Activated naive CD8-positive, alpha-beta T cell treated with anti-CD3 and anti-CD28 coated beads, Interleukin-2, amount 10 ng/mL, durations not matched to agents 7 days and 5 days (primary cell): ENCODE measurements around the gene TCERG1L. TPM values are rescaled to one million over a fixed set of nuclear protein-coding genes. Genes with fewer than 3 reads are reported as not detected.

Experiments
- ATAC-seq: fragments of 150-1000 bp; cut with Tn5 transposase; one replicate; pipeline ENCODE4 v1.10.0; 2021; ENCODE audit warnings: low read depth, moderate library complexity
- POLR2A ChIA-PET: fragments of 350-600 bp; sonication (Branson Sonifier 250); formaldehyde crosslinking; loops from one replicate; lab custom pipeline; 2021; ENCODE audit warnings: antibody characterized with exemption; lab: Charles Lee
- DNase-seq: peaks from one replicate; pipeline ENCODE4 v3.0.0; 2021
- H3K27ac Mint-ChIP-seq: one replicate; pipeline ENCODE4 v1.8.0; 2022; ENCODE audit warnings: mild to moderate bottlenecking, mixed read lengths
- H3K27me3 Mint-ChIP-seq: one replicate; pipeline ENCODE4 v1.8.0; 2022; ENCODE audit warnings: mild to moderate bottlenecking, moderate library complexity, mixed read lengths
- H3K36me3 Mint-ChIP-seq: one replicate; pipeline ENCODE4 v1.8.0; 2021; ENCODE audit warnings: mild to moderate bottlenecking, mixed read lengths
- H3K4me1 Mint-ChIP-seq: one replicate; pipeline ENCODE4 v1.8.0; 2021; ENCODE audit warnings: mixed read lengths
- H3K4me3 Mint-ChIP-seq: one replicate; pipeline ENCODE4 v1.8.0; 2022; ENCODE audit warnings: mild to moderate bottlenecking, moderate library complexity, mixed read lengths
- H3K9me3 Mint-ChIP-seq: one replicate; pipeline ENCODE4 v1.8.0; 2021; ENCODE audit warnings: mixed read lengths
- total RNA-seq, 2 experiments: library from RNA; stranded (reverse); gene quantifications; one replicate each; pipeline ENCODE4 v1.2.3, GENCODE V29; 2021

The TCERG1L gene
- total RNA-seq, 2 experiments from 2014 or later: 0.20 to 0.36 TPM

DNA sequence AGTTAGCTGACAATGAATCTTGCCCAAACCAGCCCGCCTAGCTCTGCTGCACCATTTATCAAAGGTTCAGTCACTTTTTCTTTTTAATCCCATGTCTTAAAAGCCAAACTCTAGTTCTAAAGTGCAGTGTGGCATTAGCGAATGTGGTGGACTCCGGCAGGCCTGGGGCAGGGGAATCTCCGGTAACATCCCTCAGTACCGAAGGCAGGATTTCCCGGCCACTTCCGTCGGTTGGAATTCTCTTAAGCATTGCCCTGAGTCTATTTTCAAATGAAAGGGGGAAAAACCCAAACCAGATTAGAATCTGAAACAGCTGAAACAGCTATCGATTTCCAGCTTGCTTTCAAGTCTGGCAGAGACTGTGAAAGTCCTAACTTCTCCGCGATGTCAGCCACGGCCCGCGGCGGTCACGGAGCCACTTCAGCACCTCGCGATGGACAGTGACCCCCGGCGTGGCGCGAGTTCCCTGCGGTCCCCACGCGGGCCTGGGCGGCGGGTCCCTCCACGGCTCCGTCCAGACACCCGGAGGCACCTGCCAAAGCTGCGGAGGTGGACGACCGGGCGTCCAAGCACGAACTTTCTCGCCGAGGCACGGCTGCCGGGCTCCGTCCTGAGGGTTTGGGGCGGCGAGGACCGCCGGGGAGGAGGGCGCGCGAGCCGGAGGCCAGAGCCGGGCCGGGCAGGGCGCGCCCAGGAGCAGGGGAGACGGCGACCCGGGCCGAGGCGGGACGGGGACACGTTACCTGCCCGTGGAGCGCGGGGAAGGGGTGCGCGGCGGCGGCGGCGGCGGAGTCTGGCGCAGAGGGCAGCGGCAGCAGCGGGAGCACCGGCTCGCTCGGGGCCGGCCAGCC is 745 bp downstream of the TCERG1L start:
- H3K36me3 Mint-ChIP-seq: no peaks in the 10 kb centered on the region
- no peaks in the 10 kb centered on the region for H3K9me3 Mint-ChIP-seq
- ATAC-seq (no peak), DNase-seq (no peak)
- H3K27ac Mint-ChIP-seq: no peak overlapping the region
- H3K4me1 Mint-ChIP-seq: no peaks in the 10 kb centered on the region
- POLR2A ChIA-PET: no interaction called here
- peaks cover 43% of the 10 kb centered on the region for H3K27me3 Mint-ChIP-seq
- no peak overlapping the region for H3K4me3 Mint-ChIP-seq

DNA sequence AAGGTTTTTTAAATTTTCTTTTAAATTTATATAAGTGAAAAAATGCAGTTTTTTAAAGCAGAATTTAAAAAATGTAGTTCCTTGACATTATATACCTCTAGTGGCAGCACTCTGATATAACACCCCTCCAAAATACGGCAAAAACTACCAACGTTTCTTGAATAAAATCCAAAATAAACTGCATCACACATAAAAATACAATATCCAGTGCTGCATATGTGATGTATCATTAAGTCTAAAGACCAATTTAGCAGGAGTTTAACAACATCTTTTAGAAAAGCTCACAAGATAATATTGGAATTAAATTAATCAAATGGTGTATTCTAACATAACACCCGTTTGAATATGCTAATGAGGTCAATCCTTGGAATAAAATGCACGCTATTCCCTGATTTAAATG is 1.4 kb downstream of the TCERG1L start:
- H3K36me3 Mint-ChIP-seq: no peaks in the 10 kb centered on the region
- no peak overlapping the region for H3K27ac Mint-ChIP-seq
- POLR2A ChIA-PET: no interaction called here
- DNase-seq (no peak), ATAC-seq (no peak)
- no peaks in the 10 kb centered on the region for H3K4me1 Mint-ChIP-seq
- H3K27me3 Mint-ChIP-seq: peaks cover 41% of the 10 kb centered on the region
- H3K9me3 Mint-ChIP-seq: no peaks in the 10 kb centered on the region
- no peak overlapping the region for H3K4me3 Mint-ChIP-seq

DNA sequence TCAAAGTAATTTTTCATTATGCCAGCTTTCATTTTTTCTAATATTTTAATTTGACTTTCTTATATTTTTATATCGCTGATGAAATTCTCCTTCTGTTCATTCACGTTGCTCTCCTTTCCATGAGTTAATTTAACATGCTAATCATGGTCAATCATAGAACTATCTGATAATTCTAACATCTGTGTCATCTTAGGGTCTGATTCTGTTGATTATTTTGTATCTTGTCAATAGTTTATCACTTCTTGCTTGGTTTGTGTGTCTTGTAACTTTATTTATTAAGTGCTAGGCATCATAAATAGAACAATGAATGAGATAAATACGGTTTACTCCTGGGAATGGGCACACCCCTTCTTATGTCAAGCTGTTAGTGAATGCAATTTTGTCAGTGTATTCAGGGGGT is 11.0 kb downstream of the TCERG1L start:
- Mint-ChIP-seq H3K27ac (no peak overlapping the region), H3K27me3 (no peaks in the 10 kb centered on the region), H3K4me1 (no peaks in the 10 kb centered on the region), H3K36me3 (no peaks in the 10 kb centered on the region), H3K4me3 (no peak overlapping the region), H3K9me3 (peaks cover 2% of the 10 kb centered on the region)
- DNase-seq (no peak), ATAC-seq (no peak)
- POLR2A ChIA-PET: no interaction called here

DNA sequence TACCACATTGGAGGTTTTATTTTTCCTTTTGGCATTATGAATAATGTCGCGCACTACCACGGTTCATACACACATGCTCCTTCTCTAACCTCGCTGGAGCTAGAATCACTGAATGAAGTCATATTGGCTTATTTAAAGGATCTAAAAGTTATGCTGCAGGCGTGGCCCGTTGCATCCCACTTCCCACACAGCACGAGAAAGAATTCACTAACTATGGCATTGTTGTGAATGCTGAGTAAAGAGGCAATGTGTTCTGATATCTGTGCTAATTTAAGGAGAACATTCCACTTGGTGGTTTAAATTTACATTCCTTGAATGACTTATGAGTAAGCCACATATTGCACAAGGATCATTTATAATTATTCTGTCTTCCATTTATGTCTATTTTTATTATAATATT is 20.7 kb downstream of the TCERG1L start:
- H3K4me3 Mint-ChIP-seq: no peak overlapping the region
- POLR2A ChIA-PET: no interaction called here
- no peaks in the 10 kb centered on the region for H3K36me3 Mint-ChIP-seq
- H3K9me3 Mint-ChIP-seq: peaks cover 3% of the 10 kb centered on the region
- no peak overlapping the region for H3K27ac Mint-ChIP-seq
- DNase-seq (no peak), ATAC-seq (no peak)
- no peaks in the 10 kb centered on the region for H3K4me1 Mint-ChIP-seq
- H3K27me3 Mint-ChIP-seq: no peaks in the 10 kb centered on the region

DNA sequence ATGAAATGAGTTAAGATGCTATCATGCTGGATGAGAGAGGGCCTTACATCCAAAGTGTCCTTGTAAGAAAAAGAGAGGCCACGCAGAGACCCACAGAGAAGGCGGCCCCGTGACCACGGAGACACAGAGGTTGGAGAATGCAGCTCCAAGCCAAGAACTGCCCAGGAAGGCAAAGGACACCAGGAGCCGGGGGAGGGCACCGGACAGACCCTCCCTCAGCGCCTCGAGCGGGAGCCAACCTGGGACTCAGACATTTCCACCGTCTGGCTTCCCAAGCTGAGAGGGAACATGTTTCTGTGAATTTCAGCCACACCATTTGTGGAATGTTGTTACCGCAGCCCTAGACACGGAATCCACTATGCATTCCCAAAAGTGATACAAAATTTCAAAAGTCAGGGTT is 22.9 kb downstream of the TCERG1L start:
- Mint-ChIP-seq H3K4me1 (no peaks in the 10 kb centered on the region), H3K27me3 (no peaks in the 10 kb centered on the region), H3K9me3 (peaks cover 3% of the 10 kb centered on the region), H3K36me3 (no peaks in the 10 kb centered on the region), H3K4me3 (no peak overlapping the region), H3K27ac (no peak overlapping the region)
- POLR2A ChIA-PET: no interaction called here
- no peak for DNase-seq
- ATAC-seq: no peak

DNA sequence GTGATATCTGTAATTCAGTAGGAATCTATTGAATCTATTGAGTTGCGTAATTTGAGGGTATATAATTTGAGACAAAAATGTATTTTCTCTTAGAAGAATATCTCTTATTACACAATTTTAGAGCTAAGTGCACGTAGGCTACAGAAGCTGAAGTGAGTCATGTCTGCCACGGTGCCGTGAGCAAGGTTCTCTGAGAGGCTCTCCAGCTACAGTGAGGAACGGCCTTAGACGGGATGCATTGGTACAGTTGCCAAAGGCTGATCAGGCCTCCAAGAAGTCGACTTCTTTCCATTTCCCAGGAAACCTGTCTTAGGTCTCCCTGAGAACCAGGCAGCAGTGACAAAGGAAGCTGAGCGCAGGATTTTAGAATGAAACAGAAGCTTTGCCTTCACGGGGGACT is 28.6 kb downstream of the TCERG1L start:
- Mint-ChIP-seq H3K27ac (no peak overlapping the region), H3K9me3 (no peaks in the 10 kb centered on the region), H3K4me3 (no peak overlapping the region), H3K36me3 (no peaks in the 10 kb centered on the region), H3K27me3 (no peaks in the 10 kb centered on the region), H3K4me1 (no peaks in the 10 kb centered on the region)
- ATAC-seq (no peak), DNase-seq (no peak)
- POLR2A ChIA-PET: no interaction called here

DNA sequence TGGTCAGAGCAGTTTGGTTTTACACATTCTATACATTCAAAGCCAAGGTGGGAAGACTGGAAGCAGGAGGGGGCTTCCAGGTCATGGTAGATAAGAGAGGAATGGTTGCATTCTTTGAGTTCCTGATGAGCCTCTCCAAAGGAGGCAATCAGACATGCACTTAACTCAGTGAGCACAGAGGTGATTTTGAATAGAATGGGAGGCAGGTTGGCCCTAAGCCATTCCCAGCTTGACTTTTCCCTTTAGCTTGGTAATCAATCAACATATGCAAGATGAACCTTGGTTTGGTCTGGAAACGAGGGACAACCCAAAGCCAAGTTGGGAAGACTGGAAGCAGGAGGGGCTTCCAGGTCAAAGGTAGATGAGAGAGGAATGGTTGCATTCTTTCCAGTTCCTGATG is 31.4 kb downstream of the TCERG1L start:
- no peaks in the 10 kb centered on the region for H3K27me3 Mint-ChIP-seq
- H3K9me3 Mint-ChIP-seq: no peaks in the 10 kb centered on the region
- H3K36me3 Mint-ChIP-seq: no peaks in the 10 kb centered on the region
- no peak overlapping the region for H3K4me3 Mint-ChIP-seq
- H3K27ac Mint-ChIP-seq: no peak overlapping the region
- POLR2A ChIA-PET: no interaction called here
- H3K4me1 Mint-ChIP-seq: no peaks in the 10 kb centered on the region
- DNase-seq: no peak
- no peak for ATAC-seq

DNA sequence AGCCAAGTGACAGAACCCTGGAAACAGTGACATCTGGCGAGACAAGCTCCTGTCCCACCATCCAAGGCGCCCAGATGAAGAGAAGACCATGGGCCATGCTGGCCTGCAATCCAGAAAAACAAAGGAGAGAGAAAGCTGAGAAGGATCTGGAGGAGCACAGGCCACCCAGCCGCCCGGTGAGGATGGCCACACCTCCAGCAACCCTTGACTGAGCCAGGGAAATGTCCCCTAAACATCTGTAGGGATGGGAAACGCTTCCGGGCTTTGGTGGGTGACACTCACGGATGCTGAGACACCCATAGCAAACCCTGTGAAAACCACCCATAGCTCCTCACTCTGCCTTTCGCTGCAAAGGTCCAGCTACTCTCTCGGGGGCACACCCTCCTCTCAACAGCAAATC is 32.0 kb downstream of the TCERG1L start:
- DNase-seq: no peak
- POLR2A ChIA-PET: no interaction called here
- no peaks in the 10 kb centered on the region for H3K9me3 Mint-ChIP-seq
- no peaks in the 10 kb centered on the region for H3K4me1 Mint-ChIP-seq
- H3K4me3 Mint-ChIP-seq: no peak overlapping the region
- no peak overlapping the region for H3K27ac Mint-ChIP-seq
- H3K36me3 Mint-ChIP-seq: no peaks in the 10 kb centered on the region
- ATAC-seq: no peak
- no peaks in the 10 kb centered on the region for H3K27me3 Mint-ChIP-seq

DNA sequence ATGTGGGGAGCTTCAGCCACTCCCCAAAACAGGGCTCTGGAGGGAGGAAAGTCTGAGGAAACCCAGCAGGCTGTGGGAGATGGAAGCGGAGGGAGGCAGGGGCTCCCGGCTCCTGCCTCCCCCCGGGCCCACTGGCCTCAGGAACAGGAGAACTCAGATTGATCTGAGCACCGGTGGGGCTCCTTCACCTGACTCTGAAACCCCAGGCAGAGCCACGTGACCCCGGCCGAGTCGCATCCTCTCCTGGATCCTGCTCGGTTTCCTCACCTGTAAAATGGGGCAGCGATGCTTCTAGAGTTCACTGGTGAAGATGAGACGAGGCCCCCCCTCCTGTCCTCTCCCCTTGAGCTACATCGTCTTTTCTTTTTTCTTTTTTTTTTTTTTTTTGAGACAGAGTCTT is 33.6 kb downstream of the TCERG1L start:
- Mint-ChIP-seq H3K36me3 (no peaks in the 10 kb centered on the region), H3K27me3 (no peaks in the 10 kb centered on the region), H3K4me1 (no peaks in the 10 kb centered on the region), H3K4me3 (no peak overlapping the region), H3K27ac (no peak overlapping the region), H3K9me3 (no peaks in the 10 kb centered on the region)
- ATAC-seq (no peak), DNase-seq (no peak)
- POLR2A ChIA-PET: no interaction called here

DNA sequence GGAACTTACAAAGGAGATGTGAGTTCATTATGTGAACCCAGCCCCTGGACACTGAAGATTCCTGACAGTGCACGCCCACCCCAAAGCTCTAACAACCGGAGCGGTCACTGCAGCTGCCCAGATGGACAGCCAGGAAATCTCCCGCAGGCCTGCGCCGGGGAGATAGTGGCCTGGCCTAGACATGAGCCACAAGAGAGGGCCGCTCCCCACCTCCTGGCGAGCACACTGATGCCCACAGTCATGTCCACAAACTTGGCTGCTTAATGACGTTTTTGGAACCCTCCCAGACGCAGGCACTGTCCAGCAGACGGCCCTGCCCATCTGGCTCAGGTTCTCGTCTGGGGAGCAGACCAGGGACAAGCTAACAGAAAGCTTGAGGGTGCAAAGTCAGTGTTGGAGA is 34.2 kb downstream of the TCERG1L start:
- Mint-ChIP-seq H3K27me3 (no peaks in the 10 kb centered on the region), H3K4me1 (no peaks in the 10 kb centered on the region), H3K27ac (no peak overlapping the region), H3K36me3 (no peaks in the 10 kb centered on the region), H3K9me3 (no peaks in the 10 kb centered on the region), H3K4me3 (no peak overlapping the region)
- ATAC-seq (no peak), DNase-seq (no peak)
- POLR2A ChIA-PET: no interaction called here

DNA sequence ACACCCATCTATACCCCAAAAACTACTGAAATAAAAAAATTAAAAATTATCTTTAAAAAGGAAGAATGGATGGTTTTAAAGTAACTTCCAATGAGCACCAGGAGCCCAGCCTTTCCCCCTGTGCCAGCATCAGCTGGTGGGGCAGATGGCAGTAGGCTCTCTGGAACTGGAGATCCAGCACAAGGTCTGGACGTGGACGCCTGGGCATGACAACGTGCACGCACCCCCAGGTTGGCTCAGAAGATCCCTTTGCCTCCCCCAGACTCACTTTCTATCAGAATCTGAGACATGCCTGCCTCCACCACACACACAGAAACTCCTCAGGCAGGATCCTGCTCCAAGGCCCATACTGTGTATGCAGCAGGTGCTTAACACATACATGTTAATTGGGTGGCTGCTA is 35.8 kb downstream of the TCERG1L start:
- H3K4me3 Mint-ChIP-seq: no peak overlapping the region
- H3K36me3 Mint-ChIP-seq: no peaks in the 10 kb centered on the region
- ATAC-seq (no peak), DNase-seq (no peak)
- no peaks in the 10 kb centered on the region for H3K9me3 Mint-ChIP-seq
- POLR2A ChIA-PET: no interaction called here
- no peak overlapping the region for H3K27ac Mint-ChIP-seq
- no peaks in the 10 kb centered on the region for H3K27me3 Mint-ChIP-seq
- H3K4me1 Mint-ChIP-seq: no peaks in the 10 kb centered on the region

DNA sequence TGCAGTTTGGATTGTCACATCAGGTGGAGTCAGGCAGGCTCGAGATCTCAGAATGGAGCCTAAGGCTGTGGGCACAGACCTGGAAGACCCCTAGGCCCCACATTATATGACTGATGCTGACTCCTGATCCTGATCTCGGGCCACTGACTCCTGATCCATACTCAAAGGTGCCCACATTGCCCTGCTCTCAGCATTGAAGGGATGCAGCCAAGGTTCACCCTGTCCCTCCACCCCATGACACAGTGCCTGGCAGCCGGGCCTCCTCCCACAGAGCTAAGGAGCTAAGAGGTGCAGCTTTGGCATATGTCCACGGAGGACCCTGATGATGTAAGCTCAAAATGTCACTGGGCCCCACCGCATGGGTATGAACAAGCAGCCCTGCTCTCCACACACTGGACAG is 36.6 kb downstream of the TCERG1L start:
- Mint-ChIP-seq H3K27ac (no peak overlapping the region), H3K36me3 (no peaks in the 10 kb centered on the region), H3K4me1 (no peaks in the 10 kb centered on the region), H3K4me3 (no peak overlapping the region), H3K27me3 (no peaks in the 10 kb centered on the region), H3K9me3 (no peaks in the 10 kb centered on the region)
- ATAC-seq (no peak), DNase-seq (no peak)
- POLR2A ChIA-PET: no interaction called here

DNA sequence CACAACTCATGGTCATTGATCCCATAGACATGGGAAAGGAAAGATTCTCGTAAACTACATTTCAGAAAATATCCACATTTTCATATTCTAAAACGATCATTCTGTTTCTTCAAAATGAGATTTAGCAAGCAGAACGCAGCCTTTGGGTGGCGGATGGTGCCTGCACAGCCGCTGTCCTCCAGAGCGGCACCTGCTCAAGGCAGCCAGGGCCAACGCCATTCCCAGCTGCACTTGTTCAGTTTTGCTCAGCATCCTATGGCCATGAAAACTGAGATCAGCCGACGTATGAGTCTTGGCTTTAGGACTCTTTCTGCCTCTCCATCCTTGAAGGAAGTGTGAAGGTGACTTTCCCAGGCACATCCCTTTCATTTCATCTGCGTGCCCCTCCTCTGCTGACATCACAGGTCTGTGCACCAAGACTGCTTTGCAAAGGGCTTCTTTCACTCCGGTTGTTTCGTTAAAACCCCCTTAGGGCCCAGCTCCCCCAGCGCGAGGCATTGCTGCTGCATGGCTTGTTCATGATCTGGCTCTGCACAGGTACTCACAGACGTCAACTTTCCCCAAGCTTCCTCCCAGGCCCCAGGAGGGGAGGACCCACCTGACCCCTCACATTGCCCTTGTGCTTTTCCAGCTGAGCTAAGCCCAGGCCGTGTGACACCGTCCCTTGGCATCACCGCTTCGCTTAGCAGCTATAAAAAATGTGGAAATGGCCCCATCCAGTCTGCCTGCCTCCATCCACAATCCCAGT is 37.2 kb downstream of the TCERG1L start:
- Mint-ChIP-seq H3K4me1 (no peaks in the 10 kb centered on the region), H3K9me3 (no peaks in the 10 kb centered on the region), H3K4me3 (no peak overlapping the region), H3K27ac (no peak overlapping the region), H3K27me3 (no peaks in the 10 kb centered on the region), H3K36me3 (no peaks in the 10 kb centered on the region)
- DNase-seq (no peak), ATAC-seq (no peak)
- POLR2A ChIA-PET: no interaction called here

DNA sequence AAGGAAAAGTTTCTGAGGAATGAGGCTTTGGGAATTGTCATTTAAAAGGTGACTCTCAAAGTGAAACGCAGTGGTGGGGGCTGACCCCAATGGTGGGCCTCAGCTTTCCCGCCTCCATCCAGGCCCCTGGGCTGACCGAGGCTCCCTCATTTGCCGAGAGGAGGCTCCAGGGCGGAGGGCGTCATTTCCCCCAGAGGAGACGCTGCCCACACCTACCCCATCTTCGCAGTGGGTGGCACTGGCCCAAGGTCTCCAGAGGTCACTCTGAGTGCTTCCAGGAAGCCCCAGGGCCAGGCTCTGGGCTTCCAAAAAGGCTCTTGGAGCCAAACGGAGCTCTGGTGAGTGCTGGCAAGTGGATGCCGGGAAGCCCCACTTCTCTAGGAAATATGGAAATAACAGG is 38.0 kb downstream of the TCERG1L start:
- H3K9me3 Mint-ChIP-seq: no peaks in the 10 kb centered on the region
- ATAC-seq (no peak), DNase-seq (no peak)
- H3K4me1 Mint-ChIP-seq: no peaks in the 10 kb centered on the region
- no peaks in the 10 kb centered on the region for H3K36me3 Mint-ChIP-seq
- no peak overlapping the region for H3K27ac Mint-ChIP-seq
- POLR2A ChIA-PET: no interaction called here
- H3K4me3 Mint-ChIP-seq: no peak overlapping the region
- no peaks in the 10 kb centered on the region for H3K27me3 Mint-ChIP-seq
